Measurements from ENCODE around the gene SZT2.

DNA sequence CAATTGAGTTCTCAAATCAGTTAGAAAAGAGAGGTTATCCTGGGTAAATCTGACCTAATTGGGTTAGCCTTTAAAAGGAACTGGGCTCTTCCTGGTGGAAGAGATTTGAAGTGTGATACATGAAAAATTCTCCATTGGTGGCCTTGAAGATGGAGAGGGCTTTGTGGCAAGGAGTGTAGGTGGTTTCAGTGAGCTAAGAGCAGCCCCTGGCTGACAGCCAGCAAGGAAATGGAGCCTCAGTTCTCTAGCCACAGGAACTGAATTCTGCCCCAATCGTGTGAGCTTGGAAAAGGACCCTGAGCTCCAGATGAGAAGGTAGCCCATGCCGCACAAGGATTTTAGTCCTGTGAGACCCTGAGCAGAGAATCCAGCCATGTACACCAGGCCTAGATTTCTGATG is 76.7 kb downstream of the SZT2 start:
- TF ChIP-seq POLR2A (IDR thresholded peaks at IDR 0.05), result no peak
- TF ChIP-seq POLR2AphosphoS5 (IDR thresholded peaks at IDR 0.05), result no peak

Data from breast epithelium (tissue), 3 donors.